ENCODE measurements around the gene PRUNE2.

DNA sequence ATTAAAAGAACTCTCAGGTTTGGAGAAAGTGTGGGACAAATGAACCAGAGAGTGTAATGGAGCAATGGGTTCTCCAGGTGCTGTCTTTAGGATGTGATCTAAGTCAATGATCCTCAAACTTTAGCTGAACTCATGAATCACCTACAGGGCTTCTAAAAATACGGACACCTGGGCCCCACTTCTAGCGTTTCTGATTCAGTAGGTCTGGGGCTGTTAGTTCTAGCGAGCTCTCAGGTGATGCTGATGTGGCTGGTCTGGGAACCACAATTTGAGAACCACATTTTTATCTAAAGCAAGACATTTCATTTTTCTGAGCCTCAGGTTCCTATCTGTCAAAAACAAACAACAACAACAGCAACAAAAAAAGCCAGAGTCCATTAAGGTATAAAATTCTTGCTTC lies 176.8 kb downstream of the PRUNE2 start:
- TF ChIP-seq CTCF (optimal IDR thresholded peaks at IDR 0.05 in 1 of 3, IDR thresholded peaks at IDR 0.05 in 1 of 3, conservative IDR thresholded peaks at IDR 0.05 in 1 of 3; ENCODE audit: extremely low read depth in 1 of 3, insufficient read depth in 2 of 3, low read length in 3 of 3) (no peak), EZH2 (IDR thresholded peaks at IDR 0.05; ENCODE audit: low read length) (no peak)

All from keratinocyte (primary cell).